GM21576 (cell line): ENCODE results near the gene RXFP4.
"Not testable (repeated sequence)": the region's sequence is repeated elsewhere in the genome, so short reads cannot be mapped to it uniquely, and the experiment has no call there.

Experiments
- ATAC-seq: cut with Tn5 transposase; IDR thresholded peaks from one replicate; pipeline ENCODE4 v1.9.1; 2021; ENCODE audit warnings: mild to moderate bottlenecking, moderate library complexity; ENCODE audit not compliant: unreplicated experiment

RXFP4 gene

DNA sequence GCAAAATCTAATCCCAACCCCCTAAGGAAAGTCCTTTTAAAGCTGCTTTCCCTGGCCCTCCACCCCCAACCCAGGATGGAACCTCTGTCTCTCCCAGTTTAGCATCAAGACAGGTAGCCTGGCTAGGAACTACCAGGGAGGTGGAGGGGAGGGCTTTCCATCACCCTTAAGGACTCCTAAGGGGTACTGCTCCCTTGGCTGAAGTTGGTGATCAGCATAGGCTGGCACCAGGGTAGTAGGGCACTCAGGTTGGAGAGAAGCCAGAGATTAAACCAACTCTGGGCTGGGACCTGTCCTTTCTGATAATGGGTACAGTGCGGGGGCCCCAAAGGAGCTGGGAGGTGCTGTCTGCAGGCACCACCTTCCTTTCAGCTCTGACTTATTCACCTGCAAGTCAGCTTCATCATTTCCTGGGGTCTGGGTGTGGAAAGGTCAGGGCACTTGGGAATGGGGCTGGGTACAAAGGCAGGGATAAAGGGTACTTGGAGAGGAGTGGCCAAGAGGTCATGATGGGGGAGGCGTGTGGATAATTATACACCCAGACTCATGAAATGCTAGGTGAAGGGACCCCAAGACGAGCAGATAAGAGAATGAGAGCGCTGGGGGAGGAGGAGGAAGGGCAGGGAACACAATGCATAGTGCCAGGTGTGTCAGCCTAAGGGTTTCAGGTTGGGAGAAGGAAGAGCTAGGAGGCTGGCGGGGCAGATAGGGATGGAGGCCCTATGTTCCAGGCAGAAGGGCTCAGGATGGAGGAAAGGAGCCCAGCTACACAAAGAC is 35.7 kb downstream of the RXFP4 start:
- ATAC-seq, result no peak

DNA sequence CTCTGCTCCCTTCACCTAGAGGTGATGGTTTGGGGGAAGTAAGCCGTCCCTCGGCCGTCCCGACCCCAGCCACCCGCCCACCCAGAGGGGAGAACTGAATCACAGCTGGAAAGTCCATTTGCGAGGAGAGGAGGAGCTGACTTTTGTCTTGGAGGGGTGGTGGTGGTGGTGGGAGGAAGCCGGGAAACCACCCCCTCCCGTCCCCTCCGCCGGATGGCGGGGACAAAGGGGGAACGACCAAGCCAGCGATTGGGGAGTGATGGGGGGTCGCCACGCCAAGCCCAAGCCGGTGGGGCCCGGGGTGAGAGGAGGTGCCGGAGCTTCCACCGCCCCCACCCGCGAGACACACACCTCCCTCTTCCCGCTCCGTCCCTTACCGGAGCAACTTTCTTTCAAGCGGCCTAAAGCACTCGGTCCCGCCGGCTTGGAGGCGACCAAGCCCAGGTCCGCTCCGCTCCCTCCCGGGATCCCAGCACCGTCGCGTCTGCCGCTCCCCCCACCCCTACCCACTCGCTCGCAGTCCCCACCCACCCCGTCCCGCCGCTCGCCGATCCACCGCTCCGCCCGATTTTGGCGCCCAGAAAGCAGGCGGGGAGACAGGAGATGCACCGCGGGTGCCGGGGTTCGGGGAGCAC is 36.4 kb downstream of the RXFP4 start:
- ATAC-seq, result no peak

DNA sequence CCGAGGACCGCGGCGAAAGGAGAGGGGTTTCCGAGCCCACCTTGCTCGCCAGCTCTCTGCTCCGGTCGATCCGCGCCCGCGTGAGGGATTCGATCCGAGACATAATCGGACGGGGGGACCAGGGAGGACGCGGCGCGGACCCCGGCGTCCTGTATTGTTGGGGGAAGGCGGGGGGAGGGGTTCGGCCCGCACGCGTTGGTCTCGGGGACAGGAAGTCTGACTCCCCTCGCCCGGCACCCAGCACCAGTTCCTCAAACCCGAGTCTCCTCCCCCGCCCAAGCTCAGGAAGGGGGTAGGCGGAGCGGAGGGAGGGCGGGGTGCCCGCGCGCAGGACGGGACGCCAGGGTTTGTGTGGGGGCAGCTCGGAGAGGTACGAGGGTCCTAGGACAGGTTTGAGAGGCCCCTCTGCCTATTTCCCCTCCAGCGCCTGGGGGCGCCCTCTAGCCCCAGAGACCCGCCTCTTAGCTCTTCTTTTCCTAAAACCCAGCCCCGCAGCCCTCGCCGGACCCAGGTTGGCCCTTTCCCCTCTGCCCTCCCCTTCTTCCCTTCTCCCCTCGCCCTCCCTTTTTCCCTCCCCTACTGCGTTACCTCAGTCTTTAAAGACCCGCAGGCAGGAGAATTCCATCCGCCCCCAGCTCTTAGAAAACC is 37.0 kb downstream of the RXFP4 start, which contains the start of gene ARHGEF2:
Gene ARHGEF2 (minus strand): TSS at position 223 of the 648 bp plus-strand sequence. CDS start 120 bp downstream, at position 103.
- no peak for ATAC-seq

DNA sequence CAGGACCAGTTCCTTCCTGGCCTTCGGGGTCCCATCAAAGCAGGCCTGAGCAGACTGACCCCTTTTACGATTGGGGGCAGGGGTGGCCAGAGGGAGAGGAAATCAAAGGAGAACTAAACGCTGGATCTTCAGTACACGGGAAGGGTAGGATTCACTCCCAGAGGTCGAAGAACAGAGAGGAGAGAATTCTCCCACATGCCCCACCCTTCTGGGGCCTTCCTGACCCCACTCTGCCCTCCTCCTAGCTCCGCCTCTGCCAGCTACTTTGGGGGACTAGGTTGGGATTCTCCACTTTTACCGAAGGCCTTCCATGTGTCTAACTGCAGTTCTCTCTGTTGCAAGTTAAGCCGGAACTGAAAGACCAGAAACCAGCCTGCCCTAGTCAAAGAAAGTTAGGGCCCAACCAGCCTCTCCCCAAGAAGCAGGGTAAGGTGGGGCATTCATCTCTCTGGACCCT is 37.6 kb downstream of the RXFP4 start:
- no peak for ATAC-seq

DNA sequence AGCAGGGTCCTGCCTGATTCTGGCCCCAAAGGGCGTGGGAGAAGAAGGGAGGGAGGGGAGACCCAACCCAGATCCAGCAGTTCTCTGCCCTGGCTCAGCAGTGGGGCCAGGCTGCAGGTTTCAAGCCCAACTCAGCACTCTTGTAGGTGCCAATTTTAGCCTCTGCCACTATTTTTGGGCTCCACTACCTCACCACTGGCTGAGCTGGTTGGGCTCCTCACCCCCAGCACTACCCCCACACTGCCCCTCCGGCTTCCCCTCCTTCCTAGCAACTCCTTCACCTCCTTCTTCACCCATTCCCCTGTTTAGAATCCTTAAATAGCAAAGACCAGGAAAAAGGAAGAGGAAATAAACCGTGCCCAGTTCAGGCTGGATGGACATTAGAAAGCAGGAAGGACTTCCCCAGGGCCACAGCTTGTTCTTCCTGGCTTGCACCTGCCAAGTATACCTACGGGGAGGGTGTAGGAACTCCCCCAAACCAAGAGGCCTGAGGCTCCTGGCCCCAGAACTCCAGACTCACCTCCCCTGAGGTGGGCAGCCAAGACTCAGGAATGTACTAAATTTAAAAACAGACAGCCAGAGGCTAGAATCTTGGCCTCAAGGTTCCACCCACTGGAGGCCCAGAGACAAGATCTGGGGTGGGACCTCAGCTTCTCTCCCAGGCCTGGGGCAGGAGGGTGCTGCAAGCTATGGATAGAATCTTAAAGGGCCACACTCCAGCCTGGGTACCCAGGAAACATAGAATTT is 38.3 kb downstream of the RXFP4 start:
- no peak for ATAC-seq

DNA sequence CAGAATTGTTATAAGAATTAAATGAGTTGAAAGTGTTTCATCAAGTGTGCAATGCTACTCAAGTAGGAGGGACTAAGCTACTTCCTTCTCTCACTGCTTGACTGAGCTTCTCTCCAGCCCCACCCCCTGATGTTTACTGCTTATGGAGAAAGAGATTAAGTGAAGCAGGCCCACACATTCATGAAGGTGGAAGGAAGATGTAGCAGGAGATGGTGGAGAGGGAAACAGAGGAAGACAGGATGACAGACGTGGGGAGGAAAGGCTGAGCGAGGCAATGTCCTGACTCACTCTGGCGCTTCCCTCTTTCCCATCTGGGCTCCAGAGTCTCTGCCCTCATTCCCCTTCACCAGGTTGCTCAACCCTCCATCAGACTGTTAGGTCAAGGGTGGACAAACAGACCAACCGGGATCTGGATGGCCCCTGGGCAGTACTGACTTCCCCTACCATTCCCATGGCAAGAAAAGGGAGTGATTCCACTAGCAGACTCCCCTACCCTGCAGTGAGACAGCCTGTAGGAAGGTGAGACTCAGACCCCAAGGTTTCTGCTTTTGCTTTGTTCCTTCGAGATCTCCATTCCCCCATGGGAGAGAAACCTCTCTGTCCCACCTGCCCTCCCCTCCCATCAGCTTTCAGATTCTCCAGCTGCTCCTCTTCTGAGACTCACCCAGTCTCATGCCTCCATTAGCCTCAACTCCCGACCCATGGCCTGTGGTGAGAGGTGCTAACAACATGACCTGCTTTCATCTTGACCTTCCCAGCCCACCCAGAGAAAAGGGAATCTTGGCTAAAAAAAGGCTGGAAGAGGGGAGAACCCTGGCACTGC is 40.0 kb downstream of the RXFP4 start:
- no peak for ATAC-seq

DNA sequence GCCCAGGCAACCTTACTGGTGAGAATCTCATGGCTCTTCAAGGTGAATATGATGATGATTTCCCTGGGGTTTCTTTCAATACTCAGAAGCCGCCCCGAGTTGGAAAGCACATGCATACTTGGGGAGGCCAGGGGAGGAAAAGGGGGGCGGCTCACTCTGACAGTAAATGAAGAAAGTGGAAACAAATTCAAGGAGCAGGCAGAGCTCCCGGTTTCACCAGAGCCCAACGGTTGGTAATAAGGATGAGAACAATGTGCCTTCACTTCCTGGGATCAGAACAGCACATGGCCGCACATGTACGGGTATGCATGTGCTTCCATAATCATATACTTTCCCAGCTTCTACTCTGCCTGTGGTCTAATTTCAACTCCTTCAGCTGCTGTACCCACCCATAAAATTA is 40.7 kb downstream of the RXFP4 start:
- ATAC-seq, result no peak

DNA sequence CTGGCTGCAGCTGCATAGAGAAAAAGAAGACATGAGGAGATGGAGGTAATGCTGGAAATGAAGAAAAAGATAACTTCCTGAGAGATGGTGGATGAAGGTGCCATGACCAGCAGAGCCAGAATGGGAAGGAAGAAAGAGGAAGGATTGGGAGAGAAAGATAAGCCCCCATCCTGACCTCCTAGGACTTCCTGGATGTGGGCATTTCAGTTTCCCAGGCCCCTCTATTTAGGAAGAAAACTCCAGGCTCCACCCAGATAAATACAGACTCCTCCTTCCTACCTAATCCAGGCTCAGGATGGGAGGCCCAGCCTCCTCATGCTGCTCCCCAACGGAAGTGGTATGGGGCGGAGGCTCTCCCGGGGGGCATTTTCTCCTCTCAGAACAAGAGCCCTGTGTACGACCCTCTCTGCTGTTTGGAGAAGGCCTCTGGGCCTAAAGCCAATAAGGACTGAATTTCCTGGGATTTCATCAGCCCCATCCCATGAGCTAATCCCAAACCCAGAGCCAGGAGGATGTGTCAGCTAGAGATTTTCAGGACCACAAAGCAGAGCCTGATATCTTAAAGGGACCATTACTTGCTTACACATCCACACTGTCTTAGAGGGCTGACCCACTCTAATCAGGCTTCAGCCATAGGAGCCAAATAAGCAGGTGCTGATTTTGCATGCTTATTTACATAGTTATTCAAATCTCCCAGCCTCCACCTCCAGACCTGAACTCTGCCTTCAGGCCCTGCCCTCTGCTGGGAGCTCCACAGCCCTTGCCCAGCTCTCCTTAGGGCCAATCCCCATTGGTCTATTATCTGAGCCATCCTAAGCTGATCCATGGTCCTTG is 42.0 kb downstream of the RXFP4 start:
- no peak for ATAC-seq

DNA sequence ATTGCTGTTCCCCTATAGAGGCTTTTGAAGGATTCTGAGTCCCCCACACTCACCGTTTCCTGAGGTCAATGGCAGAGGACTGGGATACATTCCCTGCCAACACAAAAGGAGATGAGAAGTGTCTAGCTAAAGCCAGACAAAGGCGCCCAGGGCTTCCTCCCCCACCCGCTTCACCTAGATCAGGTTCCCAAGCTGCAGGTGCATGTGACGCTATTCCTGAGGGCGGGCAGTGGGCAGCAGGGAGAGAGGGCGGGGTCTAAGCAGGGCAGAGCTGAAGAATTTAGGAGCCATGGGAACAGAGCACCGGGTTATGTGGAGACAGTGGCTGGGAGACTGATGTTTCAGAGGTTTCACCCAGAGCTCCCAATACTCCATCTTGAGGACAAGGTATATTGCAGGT is 42.9 kb downstream of the RXFP4 start:
- ATAC-seq, result no peak

DNA sequence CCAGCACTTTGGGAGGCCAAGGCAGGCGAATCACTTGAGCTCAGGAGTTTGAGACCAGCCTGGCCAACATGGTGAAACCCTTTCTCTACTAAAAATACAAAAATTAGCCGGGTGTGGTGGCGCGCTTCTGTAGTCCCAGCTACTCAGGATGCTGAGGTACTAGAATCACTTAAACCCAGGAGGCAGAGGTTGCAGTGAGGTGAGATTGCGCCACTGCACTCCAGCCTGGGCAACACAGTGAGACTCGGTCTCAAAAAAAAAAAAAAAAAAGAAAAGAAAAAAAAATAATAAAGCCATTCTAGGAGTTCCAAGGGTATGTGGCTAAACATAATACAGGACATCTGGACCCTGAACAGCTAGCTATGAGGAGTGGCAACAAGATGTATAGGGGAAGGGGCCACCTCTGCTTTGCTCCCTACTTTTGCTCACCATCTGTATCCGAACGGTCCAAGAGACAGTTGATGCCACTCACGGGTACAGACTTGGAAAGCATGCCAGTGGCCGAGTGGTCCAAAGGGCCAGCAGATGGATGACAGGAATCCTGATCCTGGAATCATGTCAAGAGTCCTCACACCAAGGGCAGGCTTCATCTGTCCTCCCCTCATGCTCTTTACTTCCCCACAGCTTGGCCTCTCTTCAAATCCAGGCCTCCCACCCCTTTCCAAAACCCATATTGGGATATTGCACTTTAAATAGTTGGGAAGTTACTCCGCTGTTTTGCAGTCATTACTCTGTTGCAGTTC is 43.6 kb downstream of the RXFP4 start:
- not testable (repeated sequence) for ATAC-seq

DNA sequence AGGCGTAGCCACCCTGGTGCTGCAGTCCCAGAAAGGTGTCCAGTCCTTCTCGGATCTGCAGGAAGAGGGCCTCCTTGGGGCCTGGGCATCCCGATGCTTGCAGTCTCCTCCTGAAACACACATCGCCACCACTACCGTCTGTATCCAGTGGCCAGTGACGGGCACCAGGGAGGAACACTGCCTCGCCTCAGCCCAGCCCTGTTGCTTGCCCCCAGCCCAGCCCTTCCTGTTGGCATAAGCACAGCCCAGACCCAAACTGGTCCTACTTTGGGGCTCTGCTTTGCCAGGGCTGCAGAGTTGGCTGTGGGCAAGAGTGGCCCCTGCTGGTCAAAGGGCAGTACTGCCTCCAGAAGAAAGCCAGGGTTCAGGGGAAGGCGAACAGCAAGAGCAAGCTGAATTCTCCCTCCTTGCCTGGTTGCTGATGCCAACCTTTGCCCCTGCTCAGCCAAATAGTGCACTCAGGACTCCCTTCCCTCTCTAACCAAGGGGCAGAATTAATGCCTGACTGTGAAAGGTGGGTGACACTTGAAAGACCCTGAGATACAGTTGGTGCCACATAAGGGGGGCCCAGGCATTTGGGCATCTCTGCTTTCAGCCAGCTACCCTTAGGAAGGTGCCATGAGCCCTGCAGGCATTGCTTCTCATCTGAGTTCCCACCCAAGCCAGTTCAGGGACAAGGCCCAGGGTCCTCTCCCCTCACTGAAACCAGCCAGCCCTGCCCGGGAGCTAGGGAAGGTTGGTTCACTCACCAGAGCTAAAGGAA is 48.0 kb downstream of the RXFP4 start:
- no peak for ATAC-seq

DNA sequence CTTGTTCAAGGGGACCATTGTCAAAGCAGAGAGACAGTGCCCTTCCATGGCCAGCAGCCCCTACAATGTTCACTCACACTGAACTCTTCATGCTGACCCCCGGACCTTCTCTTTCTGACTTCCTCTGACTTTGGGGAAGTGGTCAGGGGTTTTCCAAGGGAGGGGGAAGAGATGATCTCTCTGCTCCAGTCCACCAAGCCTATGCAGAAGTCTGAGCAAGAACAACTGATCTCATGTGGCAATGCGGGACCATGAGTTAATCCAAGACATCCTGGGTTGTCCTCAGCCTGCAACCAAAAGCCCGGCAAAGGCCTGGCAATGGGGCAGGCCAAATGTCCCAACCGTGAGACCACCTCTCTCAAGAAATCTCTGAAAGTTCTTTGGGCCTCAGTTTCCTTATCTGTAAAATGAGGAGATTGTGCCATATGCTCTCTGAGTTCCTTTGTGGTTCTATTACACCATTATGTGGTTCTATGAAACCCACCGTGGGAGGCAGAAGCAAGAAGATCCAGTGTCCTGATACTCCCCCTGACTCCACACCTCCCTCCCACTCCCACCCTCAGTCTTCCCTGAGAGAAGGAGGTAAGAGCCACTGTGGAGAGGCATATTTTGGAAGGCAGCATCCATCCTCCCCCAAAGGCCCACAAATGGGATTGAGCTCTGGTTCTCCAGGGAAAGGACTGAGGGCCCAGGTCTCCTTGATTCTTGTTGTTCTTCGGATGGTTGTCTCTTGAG is 48.7 kb downstream of the RXFP4 start:
- no peak for ATAC-seq
